ENCODE results near the gene CISH. TPM values are rescaled to one million over a fixed set of nuclear protein-coding genes. Genes with fewer than 3 reads are reported as not detected.
A peak's percentile ranks its signal among the peaks of the same experiment; 100 is the strongest.

Gene CISH
- total and polyA plus RNA-seq, 7 experiments from 2014 or later: 10.9 to 486 (median 47.5) TPM

GRCh38 chr3:50656417-50657195 lies 45.0 kb upstream of the CISH start:
- Mint-ChIP-seq H3K4me1 (peaks cover 5 to 30% (median 8%) of the 10 kb centered on the region in 7 donors), H3K27me3 (no peaks in the 10 kb centered on the region), H3K27ac (peak overlapping the region in 4 of 9 donors; percentile 57 to 62 (median 60)), H3K36me3 (peaks cover 0 to 1% (median 0%) of the 10 kb centered on the region in 5 donors), H3K9me3 (no peaks in the 10 kb centered on the region), H3K4me3 (no peak overlapping the region)
- ChIA-PET POLR2A (no interaction called here), CTCF (interaction anchor here (0.5 to 11.8 kb wide), 3 partner anchors 40 to 1265 kb away, joined by 3 to 175 read pairs (median 5); partner anchors contain the start of gene MAPKAPK3)
- no peaks in the 10 kb centered on the region for H3K27me3 ChIP-seq (ENCODE audit: control insufficient read depth in 2 of 2, insufficient read depth in 2 of 2, low read length in 2 of 2)
- no peaks in the 10 kb centered on the region for H3K4me1 ChIP-seq (ENCODE audit: control insufficient read depth in 2 of 2, insufficient read depth in 2 of 2, low read length in 2 of 2)
- H3K36me3 ChIP-seq (ENCODE audit: control insufficient read depth in 2 of 3, insufficient read depth in 3 of 3, low read length in 3 of 3): no peaks in the 10 kb centered on the region
- no peaks in the 10 kb centered on the region for H3K9me3 ChIP-seq (ENCODE audit: control insufficient read depth in 2 of 3, low read length in 3 of 3)
- no peak for DNase-seq
- H3K4me3 ChIP-seq (ENCODE audit: low read length): no peak overlapping the region
- ATAC-seq: no peak
- no peak overlapping the region for H3K27ac ChIP-seq (ENCODE audit: low read depth, low read length)
- intact Hi-C loops (cut with micrococcal nuclease): no loop called here

- Mint-ChIP-seq H3K4me1 (peaks cover 5 to 35% (median 8%) of the 10 kb centered on the region in 7 donors), H3K4me3 (no peak overlapping the region), H3K9me3 (no peaks in the 10 kb centered on the region), H3K27ac (peak overlapping the region in 8 of 9 donors; percentile 12 to 71 (median 64)), H3K27me3 (no peaks in the 10 kb centered on the region), H3K36me3 (peaks cover 0 to 1% (median 0%) of the 10 kb centered on the region in 5 donors)
- Histone ChIP-seq H3K27ac (ENCODE audit: low read depth, low read length) (peak overlapping the region; percentile 26), H3K4me3 (ENCODE audit: low read length) (no peak overlapping the region), H3K4me1 (ENCODE audit: control insufficient read depth in 2 of 2, insufficient read depth in 2 of 2, low read length in 2 of 2) (no peaks in the 10 kb centered on the region), H3K9me3 (ENCODE audit: control insufficient read depth in 2 of 3, low read length in 3 of 3) (no peaks in the 10 kb centered on the region), H3K36me3 (ENCODE audit: control insufficient read depth in 2 of 3, insufficient read depth in 3 of 3, low read length in 3 of 3) (no peaks in the 10 kb centered on the region), H3K27me3 (ENCODE audit: control insufficient read depth in 2 of 2, insufficient read depth in 2 of 2, low read length in 2 of 2) (no peaks in the 10 kb centered on the region)
- intact Hi-C loops (cut with micrococcal nuclease): no loop called here
- ATAC-seq (peak; percentile 53), DNase-seq (no peak)
- ChIA-PET CTCF (interaction anchor here (1.0 to 11.8 kb wide), 3 partner anchors 39 to 85 kb away, joined by 3 to 175 read pairs (median 13); partner anchors contain the start of gene MAPKAPK3), POLR2A (interaction anchor here (4.5 kb wide), 1 partner anchor 39 kb away, joined by 34 read pairs; the partner anchor contains the start of gene MAPKAPK3)
These were observed 43.6 kb upstream of the CISH start for GRCh38 chr3:50655009-50655830.

GRCh38 chr3:50653937-50654595 lies 42.5 kb upstream of the CISH start:
- intact Hi-C loops (cut with micrococcal nuclease): no loop called here
- Mint-ChIP-seq H3K27ac (peak overlapping the region in 5 of 9 donors; percentile 30 to 82 (median 63)), H3K4me1 (peaks cover 5 to 35% (median 8%) of the 10 kb centered on the region in 7 donors), H3K36me3 (peaks cover 0 to 1% (median 0%) of the 10 kb centered on the region in 5 donors), H3K9me3 (no peaks in the 10 kb centered on the region), H3K27me3 (no peaks in the 10 kb centered on the region), H3K4me3 (no peak overlapping the region)
- POLR2A ChIA-PET: interaction anchor here (0.9 to 4.5 kb wide), 3 partner anchors 8 to 83 kb away, joined by 3 to 34 read pairs (median 6); partner anchors contain the start of gene MAPKAPK3
- Histone ChIP-seq H3K4me3 (ENCODE audit: low read length) (no peak overlapping the region), H3K9me3 (ENCODE audit: control insufficient read depth in 2 of 3, low read length in 3 of 3) (no peaks in the 10 kb centered on the region), H3K36me3 (ENCODE audit: control insufficient read depth in 2 of 3, insufficient read depth in 3 of 3, low read length in 3 of 3) (peaks cover 0 to 8% (median 0%) of the 10 kb centered on the region in 3 experiments), H3K27me3 (ENCODE audit: control insufficient read depth in 2 of 2, insufficient read depth in 2 of 2, low read length in 2 of 2) (no peaks in the 10 kb centered on the region), H3K27ac (ENCODE audit: low read depth, low read length) (no peak overlapping the region), H3K4me1 (ENCODE audit: control insufficient read depth in 2 of 2, insufficient read depth in 2 of 2, low read length in 2 of 2) (no peaks in the 10 kb centered on the region)
- CTCF ChIA-PET: interaction anchor here (1.0 to 11.8 kb wide), 11 partner anchors 8 to 84 kb away, joined by 3 to 175 read pairs (median 5); partner anchors contain the start of genes CISH and MAPKAPK3
- no peak for DNase-seq
- ATAC-seq: no peak

GRCh38 chr3:50652709-50653108 lies 41.1 kb upstream of the CISH start:
- no peak overlapping the region for H3K27ac ChIP-seq (ENCODE audit: low read depth, low read length)
- no peak overlapping the region for H3K4me3 Mint-ChIP-seq
- peaks cover 0 to 3% (median 0%) of the 10 kb centered on the region in 5 donors for H3K36me3 Mint-ChIP-seq
- DNase-seq: peak; percentile 15 to 58 (median 39)
- H3K27me3 Mint-ChIP-seq: no peaks in the 10 kb centered on the region
- peak overlapping the region in 7 of 9 donors; percentile 7 to 70 (median 54) for H3K27ac Mint-ChIP-seq
- peaks cover 5 to 35% (median 8%) of the 10 kb centered on the region in 7 donors for H3K4me1 Mint-ChIP-seq
- POLR2A ChIA-PET: interaction anchor here (1.3 to 4.5 kb wide), 3 partner anchors 21 to 82 kb away, joined by 4 to 34 read pairs (median 6); partner anchors contain the start of gene MAPKAPK3
- no peaks in the 10 kb centered on the region for H3K4me1 ChIP-seq (ENCODE audit: control insufficient read depth in 2 of 2, insufficient read depth in 2 of 2, low read length in 2 of 2)
- intact Hi-C loops (cut with micrococcal nuclease): loop anchor here (1.0 kb wide), 2 partner anchors 36 to 80 kb away; no protein-coding TSS in a partner anchor
- CTCF ChIA-PET: interaction anchor here (0.6 to 11.8 kb wide), 19 partner anchors 9 to 138 kb away, joined by 3 to 175 read pairs (median 5); partner anchors contain the start of genes C3orf18, CISH and MAPKAPK3
- ATAC-seq: peak; percentile 55
- no peak overlapping the region for H3K4me3 ChIP-seq (ENCODE audit: low read length)
- H3K36me3 ChIP-seq (ENCODE audit: control insufficient read depth in 2 of 3, insufficient read depth in 3 of 3, low read length in 3 of 3): peaks cover 0 to 22% (median 0%) of the 10 kb centered on the region in 3 experiments
- H3K27me3 ChIP-seq (ENCODE audit: control insufficient read depth in 2 of 2, insufficient read depth in 2 of 2, low read length in 2 of 2): no peaks in the 10 kb centered on the region
- no peaks in the 10 kb centered on the region for H3K9me3 ChIP-seq (ENCODE audit: control insufficient read depth in 2 of 3, low read length in 3 of 3)
- no peaks in the 10 kb centered on the region for H3K9me3 Mint-ChIP-seq

- H3K36me3 ChIP-seq (ENCODE audit: control insufficient read depth in 2 of 3, insufficient read depth in 3 of 3, low read length in 3 of 3): peaks cover 0 to 28% (median 5%) of the 10 kb centered on the region in 3 experiments
- H3K4me3 ChIP-seq (ENCODE audit: low read length): no peak overlapping the region
- no peaks in the 10 kb centered on the region for H3K4me1 ChIP-seq (ENCODE audit: control insufficient read depth in 2 of 2, insufficient read depth in 2 of 2, low read length in 2 of 2)
- Mint-ChIP-seq H3K4me1 (peaks cover 5 to 37% (median 8%) of the 10 kb centered on the region in 7 donors), H3K27ac (peak overlapping the region in 7 of 9 donors; percentile 14 to 76 (median 59)), H3K9me3 (no peaks in the 10 kb centered on the region), H3K36me3 (peaks cover 0 to 4% (median 0%) of the 10 kb centered on the region in 5 donors), H3K4me3 (no peak overlapping the region), H3K27me3 (no peaks in the 10 kb centered on the region)
- no peaks in the 10 kb centered on the region for H3K27me3 ChIP-seq (ENCODE audit: control insufficient read depth in 2 of 2, insufficient read depth in 2 of 2, low read length in 2 of 2)
- intact Hi-C loops (cut with micrococcal nuclease): loop anchor here (1.0 kb wide), 2 partner anchors 36 to 80 kb away; no protein-coding TSS in a partner anchor
- ChIA-PET CTCF (interaction anchor here (1.0 to 11.8 kb wide), 11 partner anchors 14 to 137 kb away, joined by 3 to 175 read pairs (median 6); partner anchors contain the start of genes C3orf18, CISH and MAPKAPK3), POLR2A (interaction anchor here (0.6 to 4.5 kb wide), 3 partner anchors 20 to 35 kb away, joined by 3 to 34 read pairs (median 4); partner anchors contain the start of gene MAPKAPK3)
- no peaks in the 10 kb centered on the region for H3K9me3 ChIP-seq (ENCODE audit: control insufficient read depth in 2 of 3, low read length in 3 of 3)
- DNase-seq (no peak), ATAC-seq (no peak)
- H3K27ac ChIP-seq (ENCODE audit: low read depth, low read length): no peak overlapping the region
These were observed 40.5 kb upstream of the CISH start for GRCh38 chr3:50651920-50652529.

Measured in naive thymus-derived CD4-positive, alpha-beta T cell (primary cell).